AG10803 (cell line): ENCODE measurements around the gene COQ9.

Experiments used
- DNase-seq: peaks from one replicate; pipeline ENCODE4 v3.0.0; 2010; ENCODE audit warnings: low read depth
- H3K4me3 ChIP-seq: 2 replicates; pipeline ENCODE4 v1.5.1; 2011; ENCODE audit warnings: mild to moderate bottlenecking, low read length, control low read depth
- CTCF ChIP-seq: conservative IDR thresholded peaks from 2 replicates; pipeline ENCODE4 v1.5.1; 2011; ENCODE audit warnings: mild to moderate bottlenecking, low read length, control low read depth, inconsistent platforms

The COQ9 gene

GRCh38 chr16:57473176-57473840 lies 26.0 kb downstream of the COQ9 start:
- no peak for TF ChIP-seq CTCF
- no peak overlapping the region for H3K4me3 ChIP-seq
- DNase-seq = no peak

GRCh38 chr16:57473906-57474305 lies 26.6 kb downstream of the COQ9 start:
- TF ChIP-seq CTCF = no peak
- no peak overlapping the region for H3K4me3 ChIP-seq
- no peak for DNase-seq

GRCh38 chr16:57474671-57475661 lies 27.7 kb downstream of the COQ9 start:
- no peak for DNase-seq
- no peak for TF ChIP-seq CTCF
- no peak overlapping the region for H3K4me3 ChIP-seq

GRCh38 chr16:57475711-57476339 lies 28.5 kb downstream of the COQ9 start:
- H3K4me3 ChIP-seq = no peak overlapping the region
- DNase-seq = no peak
- TF ChIP-seq CTCF = no peak; the same call in 1 of the 2 replicates

GRCh38 chr16:57476546-57477410 lies 29.5 kb downstream of the COQ9 start:
- DNase-seq = no peak
- H3K4me3 ChIP-seq = no peak overlapping the region
- TF ChIP-seq CTCF = no peak

GRCh38 chr16:57477531-57478202 lies 30.4 kb downstream of the COQ9 start:
- DNase-seq = no peak
- no peak for TF ChIP-seq CTCF
- no peak overlapping the region for H3K4me3 ChIP-seq
